Measurements from ENCODE around the gene GNG14.

The GNG14 gene

GRCh38 chr19:12689012-12689411 is 1.2 kb downstream of the GNG14 start:
- H3K9me3 ChIP-seq (ENCODE audit: insufficient read depth, low read length, severe bottlenecking): no peaks in the 10 kb centered on the region
- ATAC-seq (ENCODE audit: insufficient read depth, low read depth) (no peak), DNase-seq (no peak)
- H3K9ac ChIP-seq (ENCODE audit: low read depth, low read length): no peak overlapping the region
- peaks cover 21% of the 10 kb centered on the region for H3K36me3 ChIP-seq (ENCODE audit: insufficient read depth, low read length)
- no peak overlapping the region for H2AFZ ChIP-seq (ENCODE audit: low read depth, low read length)
- no peaks in the 10 kb centered on the region; the same call in 1 of the 2 replicates for H4K20me1 ChIP-seq (ENCODE audit: insufficient read depth, low read length)
- no peaks in the 10 kb centered on the region for H3K27me3 ChIP-seq (ENCODE audit: insufficient read depth, low read length, poor library complexity)
- H3K79me2 ChIP-seq (ENCODE audit: insufficient read depth, low read length): no peaks in the 10 kb centered on the region
- no peak overlapping the region for H3K4me3 ChIP-seq (ENCODE audit: low read depth in 1 of 2, low read length in 2 of 2)
- TF ChIP-seq EZH2 (IDR thresholded peaks at IDR 0.05; ENCODE audit: borderline replicate concordance, low read depth, low read length, severe bottlenecking) (no peak), CTCF (IDR thresholded peaks at IDR 0.05; ENCODE audit: borderline replicate concordance, extremely low read depth, low read length, poor library complexity, severe bottlenecking) (no peak)
- H3K27ac ChIP-seq (ENCODE audit: low read length): no peak overlapping the region
- H3K4me2 ChIP-seq (ENCODE audit: insufficient read depth, low read length): no peak overlapping the region
- no peaks in the 10 kb centered on the region for H3K4me1 ChIP-seq (ENCODE audit: insufficient read depth, low read length)

GRCh38 chr19:12689581-12690216 is 1.9 kb downstream of the GNG14 start:
- TF ChIP-seq EZH2 (IDR thresholded peaks at IDR 0.05; ENCODE audit: borderline replicate concordance, low read depth, low read length, severe bottlenecking): no peak
- TF ChIP-seq CTCF (IDR thresholded peaks at IDR 0.05; ENCODE audit: borderline replicate concordance, extremely low read depth, low read length, poor library complexity, severe bottlenecking): no peak
- Histone ChIP-seq H3K36me3 (ENCODE audit: insufficient read depth, low read length) (peaks cover 21% of the 10 kb centered on the region), H3K27me3 (ENCODE audit: insufficient read depth, low read length, poor library complexity) (no peaks in the 10 kb centered on the region), H3K27ac (ENCODE audit: low read length) (no peak overlapping the region), H4K20me1 (ENCODE audit: insufficient read depth, low read length) (no peaks in the 10 kb centered on the region; the same call in 1 of the 2 replicates), H3K79me2 (ENCODE audit: insufficient read depth, low read length) (no peaks in the 10 kb centered on the region), H3K4me3 (ENCODE audit: low read depth in 1 of 2, low read length in 2 of 2) (no peak overlapping the region), H3K4me1 (ENCODE audit: insufficient read depth, low read length) (peaks cover 3% of the 10 kb centered on the region; the same call in 1 of the 2 replicates), H2AFZ (ENCODE audit: low read depth, low read length) (no peak overlapping the region), H3K9me3 (ENCODE audit: insufficient read depth, low read length, severe bottlenecking) (no peaks in the 10 kb centered on the region), H3K4me2 (ENCODE audit: insufficient read depth, low read length) (no peak overlapping the region), H3K9ac (ENCODE audit: low read depth, low read length) (no peak overlapping the region)
- no peak for DNase-seq
- no peak for ATAC-seq (ENCODE audit: insufficient read depth, low read depth)

GRCh38 chr19:12692960-12693359 is 5.2 kb downstream of the GNG14 start:
- DNase-seq (no peak), ATAC-seq (ENCODE audit: insufficient read depth, low read depth) (no peak)
- Histone ChIP-seq H3K4me1 (ENCODE audit: insufficient read depth, low read length) (peaks cover 32% of the 10 kb centered on the region), H4K20me1 (ENCODE audit: insufficient read depth, low read length) (no peaks in the 10 kb centered on the region; the same call in 1 of the 2 replicates), H3K4me2 (ENCODE audit: insufficient read depth, low read length) (no peak overlapping the region), H3K79me2 (ENCODE audit: insufficient read depth, low read length) (peaks cover 9% of the 10 kb centered on the region; the same call in 1 of the 2 replicates), H3K4me3 (ENCODE audit: low read depth in 1 of 2, low read length in 2 of 2) (no peak overlapping the region), H3K27ac (ENCODE audit: low read length) (no peak overlapping the region), H3K27me3 (ENCODE audit: insufficient read depth, low read length, poor library complexity) (no peaks in the 10 kb centered on the region), H2AFZ (ENCODE audit: low read depth, low read length) (no peak overlapping the region), H3K36me3 (ENCODE audit: insufficient read depth, low read length) (peaks cover 21% of the 10 kb centered on the region), H3K9me3 (ENCODE audit: insufficient read depth, low read length, severe bottlenecking) (no peaks in the 10 kb centered on the region), H3K9ac (ENCODE audit: low read depth, low read length) (no peak overlapping the region)
- TF ChIP-seq EZH2 (IDR thresholded peaks at IDR 0.05; ENCODE audit: borderline replicate concordance, low read depth, low read length, severe bottlenecking): no peak
- TF ChIP-seq CTCF (IDR thresholded peaks at IDR 0.05; ENCODE audit: borderline replicate concordance, extremely low read depth, low read length, poor library complexity, severe bottlenecking): no peak
